NB4 (cell line): Measurements from ENCODE around the gene GINS2.

Source experiments
- DNase-seq: peaks from one replicate; pipeline ENCODE4 v3.0.0; 2010; ENCODE audit warnings: low read depth
- H3K4me3 ChIP-seq: one replicate; pipeline ENCODE4 v1.5.1; 2011; ENCODE audit warnings: mild to moderate bottlenecking, low read depth, low read length, moderate library complexity
- MYC ChIP-seq: IDR thresholded peaks from 2 replicates; pipeline ENCODE4 v1.6.1; 2011; ENCODE audit warnings: low read depth, low read length
- POLR2A ChIP-seq: IDR thresholded peaks from 2 replicates; pipeline ENCODE4 v1.6.1; 2011; ENCODE audit warnings: mild to moderate bottlenecking; ENCODE audit not compliant: insufficient read length; ENCODE audit errors: extremely low read depth
- TF ChIP-seq, protein P1 (sequence below): IDR thresholded peaks from one replicate; pipeline ENCODE4 v1.5.1; 2012; ENCODE audit warnings: low read depth, low read length
- TF ChIP-seq, protein P2 (sequence below): IDR thresholded peaks from 2 replicates; pipeline ENCODE4 v1.6.1; 2011; ENCODE audit warnings: low read depth, low read length

Gene GINS2

DNA sequence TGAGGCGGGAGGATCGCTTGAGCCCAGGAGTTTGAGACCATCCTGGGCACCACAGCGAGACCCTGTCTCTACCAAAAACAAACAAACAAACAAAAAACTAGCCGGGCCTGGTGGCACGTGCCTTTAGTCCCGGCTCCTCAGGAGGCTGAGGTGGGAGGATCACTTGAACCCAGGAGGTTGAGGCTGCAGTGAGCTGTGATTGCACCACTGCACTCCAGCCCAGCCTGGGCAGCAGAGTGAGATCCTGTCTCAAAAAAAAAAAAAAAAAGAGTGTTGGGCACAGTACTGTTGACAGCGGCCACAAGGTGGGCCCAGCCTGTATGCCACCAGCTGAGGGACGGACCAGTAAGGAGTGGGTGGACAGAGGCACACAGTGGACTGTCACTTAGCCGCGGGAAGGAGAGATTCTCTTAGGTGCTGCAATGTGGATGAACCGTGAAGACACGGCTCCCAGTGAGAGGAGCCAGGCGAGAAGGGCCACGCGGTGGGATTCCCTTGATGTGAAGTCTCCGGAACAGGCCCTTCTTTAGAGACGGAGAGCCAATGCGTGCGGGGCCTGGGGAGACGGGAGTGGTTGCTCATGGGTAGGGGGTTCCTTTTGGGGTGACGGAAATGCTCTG lies 44.6 kb downstream of the GINS2 start:
- TF ChIP-seq, protein P1, sequence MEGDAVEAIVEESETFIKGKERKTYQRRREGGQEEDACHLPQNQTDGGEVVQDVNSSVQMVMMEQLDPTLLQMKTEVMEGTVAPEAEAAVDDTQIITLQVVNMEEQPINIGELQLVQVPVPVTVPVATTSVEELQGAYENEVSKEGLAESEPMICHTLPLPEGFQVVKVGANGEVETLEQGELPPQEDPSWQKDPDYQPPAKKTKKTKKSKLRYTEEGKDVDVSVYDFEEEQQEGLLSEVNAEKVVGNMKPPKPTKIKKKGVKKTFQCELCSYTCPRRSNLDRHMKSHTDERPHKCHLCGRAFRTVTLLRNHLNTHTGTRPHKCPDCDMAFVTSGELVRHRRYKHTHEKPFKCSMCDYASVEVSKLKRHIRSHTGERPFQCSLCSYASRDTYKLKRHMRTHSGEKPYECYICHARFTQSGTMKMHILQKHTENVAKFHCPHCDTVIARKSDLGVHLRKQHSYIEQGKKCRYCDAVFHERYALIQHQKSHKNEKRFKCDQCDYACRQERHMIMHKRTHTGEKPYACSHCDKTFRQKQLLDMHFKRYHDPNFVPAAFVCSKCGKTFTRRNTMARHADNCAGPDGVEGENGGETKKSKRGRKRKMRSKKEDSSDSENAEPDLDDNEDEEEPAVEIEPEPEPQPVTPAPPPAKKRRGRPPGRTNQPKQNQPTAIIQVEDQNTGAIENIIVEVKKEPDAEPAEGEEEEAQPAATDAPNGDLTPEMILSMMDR, result no peak
- TF ChIP-seq, protein P2, sequence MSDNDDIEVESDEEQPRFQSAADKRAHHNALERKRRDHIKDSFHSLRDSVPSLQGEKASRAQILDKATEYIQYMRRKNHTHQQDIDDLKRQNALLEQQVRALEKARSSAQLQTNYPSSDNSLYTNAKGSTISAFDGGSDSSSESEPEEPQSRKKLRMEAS, result no peak
- DNase-seq, result no peak
- H3K4me3 ChIP-seq, result no peak overlapping the region

DNA sequence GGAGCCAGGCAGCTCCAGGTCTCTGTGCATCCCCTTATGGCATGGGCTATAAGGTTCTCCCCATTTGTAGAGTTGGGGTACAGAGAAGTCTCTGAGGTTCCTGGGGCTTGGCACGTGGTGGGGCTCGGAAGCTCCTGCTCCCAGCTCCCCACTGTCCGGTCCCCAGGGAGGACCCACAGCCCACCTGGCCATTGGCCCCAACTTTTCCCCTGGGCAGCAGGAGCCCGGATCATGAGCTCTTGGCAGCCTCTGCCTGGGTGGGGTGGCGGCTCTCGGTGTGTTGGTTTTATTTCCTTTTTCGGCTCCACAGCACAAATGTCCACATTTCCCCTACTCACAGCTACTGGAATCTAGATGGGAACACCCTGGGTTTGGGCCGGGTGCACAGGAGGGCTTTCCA lies 45.1 kb downstream of the GINS2 start:
- no peak for DNase-seq
- TF ChIP-seq, protein P2, result no peak
- TF ChIP-seq, protein P1, result no peak
- no peak for TF ChIP-seq MYC
- TF ChIP-seq POLR2A, result no peak

DNA sequence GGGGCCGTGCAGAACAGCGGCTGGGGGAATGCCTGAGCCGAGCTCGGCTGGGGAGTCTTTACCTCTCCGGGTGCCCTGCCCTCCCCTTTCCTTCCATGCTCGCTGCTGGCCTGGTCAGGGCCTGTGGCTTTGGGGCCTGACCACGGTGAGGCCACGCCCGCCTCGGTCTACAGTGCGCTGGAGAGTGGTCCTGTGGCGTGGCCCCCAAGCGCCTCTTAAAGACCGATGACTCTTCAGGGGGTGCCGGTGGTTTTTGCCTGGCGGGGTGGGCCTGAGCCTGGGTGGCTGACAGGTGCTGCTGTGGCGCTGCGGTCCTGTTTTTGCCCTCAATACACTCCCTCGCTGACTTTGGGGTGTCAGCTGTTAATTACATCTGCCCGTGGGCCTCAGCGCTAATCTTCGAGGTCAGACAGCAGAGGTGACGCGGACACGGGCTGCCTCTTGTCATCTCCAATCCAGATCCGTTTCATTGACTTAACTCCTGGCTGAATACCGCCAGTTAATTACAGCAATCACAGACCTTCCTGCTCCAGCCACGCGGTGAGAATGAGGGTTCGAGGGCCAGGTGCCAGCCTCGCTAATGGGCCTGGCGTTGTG lies 45.9 kb downstream of the GINS2 start:
- TF ChIP-seq, protein P2, result no peak
- TF ChIP-seq MYC, result no peak
- TF ChIP-seq, protein P1, result no peak
- TF ChIP-seq POLR2A, result no peak
- DNase-seq, result no peak
- H3K4me3 ChIP-seq, result no peak overlapping the region

More for the DNA sequence above, 45.1 kb downstream of the GINS2 start:
- no peak overlapping the region for H3K4me3 ChIP-seq

DNA sequence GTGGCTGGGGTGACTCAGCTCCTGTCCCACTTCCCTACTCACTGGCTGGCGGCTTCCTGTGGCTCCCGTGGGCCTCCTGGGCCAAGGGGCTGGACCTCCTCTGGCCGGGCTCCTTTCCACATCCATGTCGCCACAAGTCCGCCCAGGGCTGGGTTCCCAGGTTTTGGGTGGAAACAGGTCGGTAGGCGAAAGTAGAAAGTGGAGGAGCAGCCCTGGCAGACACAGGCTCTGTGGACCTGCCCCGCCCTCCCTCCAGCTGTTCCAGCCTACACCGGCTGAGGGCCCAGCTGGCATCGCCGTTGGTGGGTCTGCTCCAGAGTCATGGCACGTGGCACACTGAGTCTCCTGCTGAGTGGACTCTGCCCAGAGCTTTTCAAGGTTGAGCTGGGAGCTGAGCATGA lies 47.0 kb downstream of the GINS2 start:
- TF ChIP-seq, protein P2, result no peak
- TF ChIP-seq MYC (no peak), POLR2A (no peak)
- TF ChIP-seq, protein P1, result no peak
- H3K4me3 ChIP-seq, result no peak overlapping the region
- DNase-seq, result no peak

DNA sequence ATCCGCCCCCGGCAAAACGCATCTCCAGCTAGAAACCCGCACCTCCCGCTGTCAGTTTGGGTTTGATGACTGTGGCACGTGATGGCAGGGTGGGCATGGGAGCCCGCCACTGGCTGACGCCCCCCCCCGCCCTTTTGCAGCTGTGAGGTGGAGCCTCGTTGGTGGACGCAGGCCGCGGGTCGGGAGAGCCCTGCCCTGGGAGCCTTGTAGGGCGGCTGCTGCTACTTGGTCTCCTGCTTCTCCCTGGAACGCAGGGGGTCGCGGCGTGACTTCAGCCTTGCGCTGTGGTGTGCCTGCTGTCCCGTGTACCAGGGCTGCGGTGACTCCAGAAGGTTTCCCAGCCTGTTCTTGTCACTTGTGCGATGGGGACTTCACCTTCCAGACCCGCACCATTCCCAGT lies 47.4 kb downstream of the GINS2 start:
- TF ChIP-seq POLR2A, result no peak
- TF ChIP-seq, protein P1, result no peak
- TF ChIP-seq, protein P2, result no peak
- no peak for TF ChIP-seq MYC
- no peak overlapping the region for H3K4me3 ChIP-seq
- no peak for DNase-seq

DNA sequence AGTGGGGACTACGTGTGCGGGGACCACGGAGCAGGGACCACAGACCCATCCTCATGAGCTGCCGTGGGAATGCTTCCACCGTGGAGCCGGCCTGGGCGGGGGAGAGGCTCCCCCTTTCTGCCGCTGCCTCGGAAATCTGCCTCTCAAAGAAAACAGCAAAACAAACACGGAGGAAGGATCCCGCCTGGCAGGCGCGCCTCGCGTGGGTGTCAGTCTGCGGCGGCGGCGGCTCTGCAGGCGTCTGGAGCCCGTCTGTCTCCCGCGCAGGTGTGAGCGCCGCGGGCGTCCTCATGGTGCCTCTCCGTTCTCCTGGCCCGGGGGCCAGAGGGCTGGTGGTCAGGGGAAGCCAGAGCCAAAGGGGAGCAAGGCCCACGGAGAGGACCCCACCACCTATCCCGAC lies 48.2 kb downstream of the GINS2 start:
- TF ChIP-seq MYC (no peak), POLR2A (no peak)
- TF ChIP-seq, protein P1, result no peak
- TF ChIP-seq, protein P2, result no peak
- H3K4me3 ChIP-seq, result no peak overlapping the region
- no peak for DNase-seq
